Gastroesophageal sphincter (tissue), 3 donors: Measurements from ENCODE around the gene ZNF516.

Experiments
- EP300 ChIP-seq: sonication (generic); formaldehyde crosslinking; IDR thresholded peaks from one replicate; pipeline ENCODE4 v1.6.1; 2017; ENCODE audit warnings: antibody characterized with exemption, mild to moderate bottlenecking
- POLR2A ChIP-seq, 2 donors: fragments of 450-650 bp; IDR thresholded peaks; one replicate each; pipeline ENCODE4 v1.6.1; 2017; ENCODE audit warnings: antibody characterized with exemption in 2 of 2, mild to moderate bottlenecking in 2 of 2, moderate library complexity in 1 of 2
- POLR2AphosphoS5 ChIP-seq: sonication (generic); formaldehyde crosslinking; IDR thresholded peaks from one replicate; pipeline ENCODE4 v1.6.1; 2017; ENCODE audit warnings: antibody characterized with exemption
- TF ChIP-seq, protein P1 (sequence below), 4 experiments: fragments of 200-600 bp in 2 of 4; fragments of 450-650 bp in 2 of 4; sonication (generic) in 1 of 4; IDR thresholded peaks; one replicate each; pipeline ENCODE4 v1.5.1; 2017 to 2019; ENCODE audit warnings: antibody characterized with exemption in 4 of 4, mild to moderate bottlenecking in 2 of 4, moderate library complexity in 2 of 4

DNA sequence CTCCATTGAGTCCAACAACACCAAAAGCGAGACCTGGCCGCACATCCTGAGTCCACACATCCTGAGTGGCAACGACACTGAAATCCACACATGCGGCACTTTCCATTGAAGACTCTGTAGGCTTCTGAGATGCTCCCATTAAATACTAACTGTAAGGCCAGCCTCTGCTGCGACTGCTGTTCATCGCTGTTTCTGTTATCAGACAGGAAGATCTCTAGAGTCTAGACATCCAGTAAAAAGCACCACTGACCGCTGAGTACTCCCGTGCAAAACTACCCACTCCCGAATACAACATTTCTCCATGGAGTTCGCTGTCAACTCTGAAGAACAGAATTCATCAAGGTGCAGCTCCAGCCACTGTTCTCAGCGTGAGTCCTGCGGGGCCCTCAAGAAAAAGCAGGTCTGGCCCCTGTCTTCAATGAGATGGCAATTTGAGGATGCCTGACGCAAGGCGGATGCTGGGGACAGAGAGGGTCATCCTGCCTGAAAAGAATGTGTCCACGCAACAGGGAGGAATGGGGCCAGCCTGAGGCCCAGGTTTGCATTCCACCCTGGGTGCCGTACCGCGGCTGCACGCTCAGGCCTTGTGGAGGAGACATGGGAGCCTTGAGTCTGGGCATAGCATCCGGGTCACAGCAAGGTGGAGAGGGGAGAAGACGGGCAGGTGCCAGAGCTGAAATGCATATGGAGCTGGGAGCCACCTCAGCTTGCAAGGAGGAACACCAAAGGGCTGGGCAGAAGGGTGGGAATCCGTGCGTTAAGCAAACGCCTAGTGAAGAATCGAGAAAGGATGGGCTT is 61.9 kb downstream of the ZNF516 start:
- TF ChIP-seq, protein P1, sequence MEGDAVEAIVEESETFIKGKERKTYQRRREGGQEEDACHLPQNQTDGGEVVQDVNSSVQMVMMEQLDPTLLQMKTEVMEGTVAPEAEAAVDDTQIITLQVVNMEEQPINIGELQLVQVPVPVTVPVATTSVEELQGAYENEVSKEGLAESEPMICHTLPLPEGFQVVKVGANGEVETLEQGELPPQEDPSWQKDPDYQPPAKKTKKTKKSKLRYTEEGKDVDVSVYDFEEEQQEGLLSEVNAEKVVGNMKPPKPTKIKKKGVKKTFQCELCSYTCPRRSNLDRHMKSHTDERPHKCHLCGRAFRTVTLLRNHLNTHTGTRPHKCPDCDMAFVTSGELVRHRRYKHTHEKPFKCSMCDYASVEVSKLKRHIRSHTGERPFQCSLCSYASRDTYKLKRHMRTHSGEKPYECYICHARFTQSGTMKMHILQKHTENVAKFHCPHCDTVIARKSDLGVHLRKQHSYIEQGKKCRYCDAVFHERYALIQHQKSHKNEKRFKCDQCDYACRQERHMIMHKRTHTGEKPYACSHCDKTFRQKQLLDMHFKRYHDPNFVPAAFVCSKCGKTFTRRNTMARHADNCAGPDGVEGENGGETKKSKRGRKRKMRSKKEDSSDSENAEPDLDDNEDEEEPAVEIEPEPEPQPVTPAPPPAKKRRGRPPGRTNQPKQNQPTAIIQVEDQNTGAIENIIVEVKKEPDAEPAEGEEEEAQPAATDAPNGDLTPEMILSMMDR (IDR thresholded peaks at IDR 0.05) = no peak
- TF ChIP-seq POLR2A (IDR thresholded peaks at IDR 0.05) = no peak
- no peak for TF ChIP-seq EP300
- no peak for TF ChIP-seq POLR2AphosphoS5
